Body of pancreas (tissue), 4 donors: ENCODE data around the gene EMSY.

Experiments used
- POLR2A ChIP-seq, 3 donors: fragments of 450-650 bp; IDR thresholded peaks; one replicate each; pipeline ENCODE4 v1.6.1; 2016; ENCODE audit warnings: antibody characterized with exemption in 3 of 3, mild to moderate bottlenecking in 2 of 3
- TF ChIP-seq, protein P1 (sequence below), 7 experiments: fragments of 450-650 bp in 4 of 7; fragments of 200-600 bp in 3 of 7; sonication (generic) in 3 of 7; IDR thresholded peaks; one replicate each; pipeline ENCODE4 v1.5.1; 2016 to 2019; ENCODE audit warnings: antibody characterized with exemption in 7 of 7

DNA sequence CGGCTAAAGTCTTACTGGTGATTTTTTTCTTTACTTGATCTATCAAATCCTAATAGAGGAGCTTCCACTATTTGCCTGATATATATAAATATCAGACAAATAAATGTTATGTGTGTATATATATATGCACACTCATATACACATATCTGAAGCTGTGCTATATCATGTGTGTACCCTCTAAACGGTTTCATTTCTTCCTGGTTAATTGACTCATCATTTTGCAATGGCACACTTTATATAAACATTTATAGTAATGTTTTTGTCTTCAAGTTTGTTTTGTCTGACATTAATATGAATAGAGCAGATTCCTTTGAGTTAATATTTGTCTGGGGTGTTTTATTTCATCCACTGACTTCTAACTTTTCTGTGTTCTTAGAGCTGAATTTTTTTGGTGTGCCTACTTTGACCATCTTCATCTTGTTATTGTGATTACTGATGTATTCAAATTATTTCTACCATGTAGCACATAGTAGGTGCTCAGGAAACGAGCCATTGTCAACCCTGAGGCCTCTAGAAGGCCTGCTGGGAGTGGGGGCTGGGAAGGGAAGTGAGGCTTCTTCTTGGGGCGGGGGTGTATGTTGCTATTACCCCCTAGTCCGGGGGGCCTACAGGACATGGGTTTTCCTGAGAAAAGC, 143.1 kb downstream of the EMSY start:
- TF ChIP-seq POLR2A (IDR thresholded peaks at IDR 0.05) = no peak
- TF ChIP-seq, protein P1, sequence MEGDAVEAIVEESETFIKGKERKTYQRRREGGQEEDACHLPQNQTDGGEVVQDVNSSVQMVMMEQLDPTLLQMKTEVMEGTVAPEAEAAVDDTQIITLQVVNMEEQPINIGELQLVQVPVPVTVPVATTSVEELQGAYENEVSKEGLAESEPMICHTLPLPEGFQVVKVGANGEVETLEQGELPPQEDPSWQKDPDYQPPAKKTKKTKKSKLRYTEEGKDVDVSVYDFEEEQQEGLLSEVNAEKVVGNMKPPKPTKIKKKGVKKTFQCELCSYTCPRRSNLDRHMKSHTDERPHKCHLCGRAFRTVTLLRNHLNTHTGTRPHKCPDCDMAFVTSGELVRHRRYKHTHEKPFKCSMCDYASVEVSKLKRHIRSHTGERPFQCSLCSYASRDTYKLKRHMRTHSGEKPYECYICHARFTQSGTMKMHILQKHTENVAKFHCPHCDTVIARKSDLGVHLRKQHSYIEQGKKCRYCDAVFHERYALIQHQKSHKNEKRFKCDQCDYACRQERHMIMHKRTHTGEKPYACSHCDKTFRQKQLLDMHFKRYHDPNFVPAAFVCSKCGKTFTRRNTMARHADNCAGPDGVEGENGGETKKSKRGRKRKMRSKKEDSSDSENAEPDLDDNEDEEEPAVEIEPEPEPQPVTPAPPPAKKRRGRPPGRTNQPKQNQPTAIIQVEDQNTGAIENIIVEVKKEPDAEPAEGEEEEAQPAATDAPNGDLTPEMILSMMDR (IDR thresholded peaks at IDR 0.05) = no peak
